Epithelial cell of proximal tubule (primary cell): ENCODE measurements around the gene TTC34. TPM values are rescaled to one million over a fixed set of nuclear protein-coding genes. Genes with fewer than 3 reads are reported as not detected.
"Not testable (repeated sequence)": the region's sequence is repeated elsewhere in the genome, so short reads cannot be mapped to it uniquely, and the experiment has no call there.

Experiments used
- DNase-seq: peaks from one replicate; pipeline ENCODE4 v3.0.0-alpha.2; 2011; ENCODE audit warnings: low read depth
- H3K4me3 ChIP-seq: 2 replicates; pipeline ENCODE4 v1.5.1; 2011; ENCODE audit warnings: low read depth, mild to moderate bottlenecking, low read length
- total RNA-seq: library from RNA; depleted of rRNA; stranded (reverse); fragments of >200 nt; gene quantifications from 2 replicates; pipeline ENCODE4 v1.2.3, GENCODE V29; 2015
- TF ChIP-seq, protein P1 (sequence below): conservative IDR thresholded peaks from 2 replicates; pipeline ENCODE4 v1.5.1; 2012; ENCODE audit warnings: low read depth, mild to moderate bottlenecking, low read length

The TTC34 gene
- total RNA-seq, 1 donor from 2014 or later = 0.46 TPM

DNA sequence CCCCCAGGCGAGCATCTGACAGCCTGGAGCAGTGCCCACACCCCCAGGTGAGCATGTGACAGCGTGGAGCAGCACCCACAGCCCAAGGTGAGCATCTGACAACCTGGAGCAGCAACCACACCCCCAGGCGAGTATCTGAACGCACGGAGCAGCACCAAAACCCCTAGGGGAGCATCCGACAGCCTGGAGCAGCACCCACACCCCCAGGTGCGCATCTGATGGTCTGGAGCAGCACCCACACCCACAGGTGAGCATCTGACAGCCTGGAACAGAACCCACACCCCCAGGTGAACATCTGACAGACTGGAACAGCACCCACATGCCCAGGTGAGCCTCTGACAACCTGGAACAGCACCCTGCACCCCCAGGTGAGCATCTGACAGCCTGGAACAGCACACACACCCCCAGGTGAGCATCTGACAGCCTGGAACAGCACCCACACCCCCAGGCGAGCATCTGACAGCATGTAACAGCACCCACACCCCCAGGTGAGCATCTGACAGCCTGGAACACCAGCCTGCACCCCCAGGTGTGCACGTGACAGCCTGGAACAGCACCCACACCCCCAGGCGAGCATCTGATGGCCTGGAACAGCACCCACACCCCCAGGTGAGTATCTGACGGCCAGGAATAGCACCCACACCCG, 148.4 kb downstream of the TTC34 start:
- H3K4me3 ChIP-seq, DNase-seq: not testable (repeated sequence)

DNA sequence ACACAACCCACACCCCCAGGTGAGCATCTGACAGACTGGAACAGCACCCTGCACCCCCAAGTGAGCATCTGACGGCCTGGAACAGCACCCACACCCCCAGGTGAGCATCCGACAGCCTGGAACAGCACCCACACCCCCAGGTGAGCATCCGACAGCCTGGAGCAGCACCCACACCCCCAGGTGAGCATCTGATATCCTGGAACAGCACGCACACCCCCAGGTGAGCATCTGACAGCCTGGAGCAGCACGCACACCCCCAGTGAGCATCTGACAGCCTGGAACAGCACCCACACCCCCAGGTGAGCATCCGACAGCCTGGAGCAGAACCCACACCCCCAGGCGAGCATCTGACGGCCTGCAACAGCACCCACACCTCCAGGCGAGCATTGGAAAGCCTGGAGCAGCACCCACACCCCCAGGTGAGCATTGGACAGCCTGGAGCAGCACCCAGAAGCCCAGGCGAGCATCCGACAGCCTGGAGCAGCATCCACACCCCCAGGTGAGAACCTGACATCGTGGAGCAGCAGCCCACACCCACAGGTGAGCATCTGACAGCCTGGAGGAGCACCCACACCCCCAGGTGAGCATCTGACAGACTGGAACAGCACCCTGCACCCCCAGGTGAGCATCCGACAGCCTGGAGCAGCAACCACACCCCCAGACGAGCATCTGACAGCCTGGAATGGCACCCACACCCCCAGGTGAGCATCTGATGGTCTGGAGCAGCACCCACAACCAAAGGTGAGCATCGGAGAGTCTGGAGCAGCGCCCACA, 149.2 kb downstream of the TTC34 start:
- not testable (repeated sequence) for DNase-seq, H3K4me3 ChIP-seq

DNA sequence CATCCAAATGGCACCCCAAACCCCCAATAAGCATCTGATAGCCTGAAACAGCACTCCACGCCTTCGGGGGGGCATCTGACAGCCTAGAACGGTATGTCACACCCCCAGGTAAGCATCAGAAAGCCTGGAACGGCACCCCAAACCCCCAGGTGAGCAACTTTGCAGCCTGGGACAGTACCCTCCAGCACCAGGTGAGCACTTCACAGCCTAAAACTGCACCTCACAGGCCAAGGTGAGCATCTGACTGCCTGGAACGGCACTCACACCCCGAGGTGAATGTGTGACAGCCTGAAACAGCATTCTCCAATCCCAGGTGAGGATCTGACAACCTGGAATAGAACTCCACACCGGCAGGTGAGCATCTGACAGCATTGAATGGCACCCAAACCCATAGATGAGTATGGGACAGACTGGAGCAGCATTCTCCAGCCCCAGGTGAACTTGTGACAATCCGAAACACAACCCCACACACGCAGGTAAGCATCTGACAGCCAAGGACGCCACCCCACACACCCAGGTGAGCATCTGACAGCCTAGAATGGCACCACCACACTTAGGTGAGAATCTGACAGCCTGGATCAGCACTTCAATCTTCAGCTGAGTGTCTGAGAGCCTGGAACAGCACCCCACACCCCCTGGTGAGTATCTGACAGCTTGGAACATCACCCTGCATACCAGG, 150.4 kb downstream of the TTC34 start:
- H3K4me3 ChIP-seq = no peak overlapping the region
- DNase-seq = no peak
- TF ChIP-seq, protein P1, sequence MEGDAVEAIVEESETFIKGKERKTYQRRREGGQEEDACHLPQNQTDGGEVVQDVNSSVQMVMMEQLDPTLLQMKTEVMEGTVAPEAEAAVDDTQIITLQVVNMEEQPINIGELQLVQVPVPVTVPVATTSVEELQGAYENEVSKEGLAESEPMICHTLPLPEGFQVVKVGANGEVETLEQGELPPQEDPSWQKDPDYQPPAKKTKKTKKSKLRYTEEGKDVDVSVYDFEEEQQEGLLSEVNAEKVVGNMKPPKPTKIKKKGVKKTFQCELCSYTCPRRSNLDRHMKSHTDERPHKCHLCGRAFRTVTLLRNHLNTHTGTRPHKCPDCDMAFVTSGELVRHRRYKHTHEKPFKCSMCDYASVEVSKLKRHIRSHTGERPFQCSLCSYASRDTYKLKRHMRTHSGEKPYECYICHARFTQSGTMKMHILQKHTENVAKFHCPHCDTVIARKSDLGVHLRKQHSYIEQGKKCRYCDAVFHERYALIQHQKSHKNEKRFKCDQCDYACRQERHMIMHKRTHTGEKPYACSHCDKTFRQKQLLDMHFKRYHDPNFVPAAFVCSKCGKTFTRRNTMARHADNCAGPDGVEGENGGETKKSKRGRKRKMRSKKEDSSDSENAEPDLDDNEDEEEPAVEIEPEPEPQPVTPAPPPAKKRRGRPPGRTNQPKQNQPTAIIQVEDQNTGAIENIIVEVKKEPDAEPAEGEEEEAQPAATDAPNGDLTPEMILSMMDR = no peak

DNA sequence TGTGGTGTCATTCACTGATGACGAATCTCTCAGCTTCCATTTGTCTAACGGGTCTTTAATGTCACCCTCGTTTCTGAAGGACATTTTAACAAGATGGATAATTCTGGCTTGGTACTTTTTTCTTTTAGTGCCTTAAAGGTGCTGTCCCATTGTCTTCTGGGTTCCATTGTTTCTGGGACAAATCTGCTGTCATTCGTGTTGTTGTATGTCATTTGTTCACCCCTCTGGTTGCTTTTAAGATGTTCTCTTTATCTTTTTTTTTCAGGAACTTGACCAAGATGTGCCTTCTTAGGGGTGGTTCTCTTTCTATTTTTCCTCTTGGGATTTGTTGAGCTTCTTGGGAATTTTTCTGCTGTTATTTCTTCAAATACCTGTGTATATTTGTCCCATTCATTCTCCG, 154.7 kb downstream of the TTC34 start:
- TF ChIP-seq, protein P1 = no peak
- no peak overlapping the region for H3K4me3 ChIP-seq

DNA sequence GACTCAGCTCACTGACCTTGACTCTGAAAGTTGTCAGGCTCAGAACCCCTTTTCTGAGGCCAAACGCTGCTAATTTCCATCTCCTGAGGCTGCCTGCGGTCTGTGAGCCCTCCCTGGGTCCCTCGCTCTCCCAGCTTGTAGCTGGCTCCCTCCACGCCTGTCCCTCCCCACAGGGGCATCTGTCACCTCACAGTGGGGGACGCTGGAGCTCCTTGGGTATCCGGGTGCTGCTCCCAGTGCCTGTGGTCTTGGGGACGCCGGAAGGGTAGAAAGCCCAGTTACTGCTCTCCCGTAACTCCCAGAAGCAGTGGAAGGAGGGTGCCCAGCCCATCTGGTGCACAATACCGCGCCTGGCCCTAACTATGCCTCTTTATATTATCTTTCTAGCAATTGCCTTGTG, 155.7 kb downstream of the TTC34 start:
- no peak for DNase-seq
- TF ChIP-seq, protein P1 = no peak
- no peak overlapping the region for H3K4me3 ChIP-seq

More for the DNA sequence above, 154.7 kb downstream of the TTC34 start:
- no peak for DNase-seq

DNA sequence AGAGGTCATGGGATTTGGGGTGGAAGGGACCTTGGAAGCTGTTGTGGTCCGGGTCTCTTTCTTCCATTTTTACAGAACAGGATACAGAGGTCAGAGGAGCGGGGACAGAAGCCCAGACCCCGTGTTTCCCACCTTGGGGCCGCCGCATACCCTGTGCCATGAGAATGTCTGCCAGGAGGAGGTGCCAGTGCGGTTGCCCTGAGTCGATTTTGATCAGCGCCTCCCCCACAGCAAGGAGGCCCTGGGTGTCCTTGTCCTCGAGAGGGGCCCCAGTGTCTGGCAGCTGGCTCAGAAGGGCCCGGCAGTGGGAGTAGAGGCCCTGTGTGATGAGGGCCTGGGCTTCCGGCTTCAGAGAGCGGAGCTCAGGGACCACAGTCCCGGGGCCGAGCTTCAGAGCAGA, 156.3 kb downstream of the TTC34 start:
- DNase-seq = no peak
- TF ChIP-seq, protein P1 = no peak
- no peak overlapping the region for H3K4me3 ChIP-seq

DNA sequence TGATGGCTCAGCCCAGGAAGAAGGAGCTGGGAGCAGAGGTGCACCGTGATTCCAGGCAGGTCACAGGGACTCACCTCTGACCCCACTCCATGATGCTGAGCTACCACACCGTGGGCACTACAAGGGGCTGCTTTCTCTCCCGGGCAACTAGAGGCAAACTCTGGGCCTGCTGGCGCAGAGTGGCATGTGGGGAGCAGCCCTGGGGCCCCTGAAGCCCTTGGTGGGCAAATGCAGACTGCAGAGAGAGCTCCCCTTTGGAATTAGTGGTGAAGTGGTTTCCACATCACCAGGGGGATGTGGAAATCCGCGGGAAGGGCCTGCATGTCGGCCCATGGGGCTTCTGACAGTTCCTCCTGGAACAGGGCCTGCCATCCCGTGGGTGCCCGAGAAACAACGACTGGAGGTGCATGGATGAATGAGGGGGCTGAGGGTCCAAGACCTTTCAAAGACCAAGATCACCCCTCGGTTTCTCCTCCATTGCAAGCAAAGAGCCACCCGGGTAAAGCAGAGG, 156.8 kb downstream of the TTC34 start:
- TF ChIP-seq, protein P1 = no peak
- H3K4me3 ChIP-seq = no peak overlapping the region
- DNase-seq = no peak

DNA sequence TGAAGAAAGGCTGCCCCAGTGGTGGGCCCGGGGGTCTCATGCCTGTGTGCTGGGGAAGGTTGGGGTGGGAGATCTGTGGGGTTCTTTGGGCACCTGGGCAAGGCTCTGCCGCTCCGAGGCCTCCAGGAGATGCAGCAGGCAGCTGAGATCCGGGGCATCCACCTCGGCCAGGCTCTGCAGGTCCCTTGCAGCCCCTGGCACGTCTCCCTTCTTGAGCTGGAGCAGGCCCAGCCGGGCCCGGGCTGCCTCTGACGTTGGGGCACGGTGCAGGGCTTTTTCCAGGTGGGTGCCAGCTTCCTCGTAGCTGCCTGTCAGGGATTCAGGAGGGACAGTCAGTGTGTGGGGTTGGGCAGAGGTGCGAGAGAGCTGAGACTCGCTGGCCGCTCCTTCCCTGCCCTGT, 157.3 kb downstream of the TTC34 start:
- H3K4me3 ChIP-seq = no peak overlapping the region
- TF ChIP-seq, protein P1 = no peak
- DNase-seq = no peak
